Tibial nerve (tissue), 4 donors: ENCODE results near the gene FER1L5.

Experiments used
- CTCF ChIP-seq, 5 experiments: fragments of 200-600 bp in 3 of 5; fragments of 450-650 bp in 2 of 5; sonication (generic) in 3 of 5; IDR thresholded peaks; one replicate each; pipeline ENCODE4 v1.5.1; 2016 to 2019; ENCODE audit warnings: antibody characterized with exemption in 5 of 5, mild to moderate bottlenecking in 3 of 5, moderate library complexity in 2 of 5
- EP300 ChIP-seq, 2 donors: sonication (generic); formaldehyde crosslinking; IDR thresholded peaks; one replicate each; pipeline ENCODE4 v1.6.1; 2017; ENCODE audit warnings: antibody characterized with exemption in 2 of 2, mild to moderate bottlenecking in 1 of 2
- POLR2A ChIP-seq, 2 donors: fragments of 450-650 bp; IDR thresholded peaks; one replicate each; pipeline ENCODE4 v1.6.1; 2017; ENCODE audit warnings: antibody characterized with exemption in 2 of 2, mild to moderate bottlenecking in 2 of 2, moderate library complexity in 2 of 2

GRCh38 chr2:96729748-96730147 lies 87.2 kb downstream of the FER1L5 start:
- no peak for TF ChIP-seq CTCF (IDR thresholded peaks at IDR 0.05)
- no peak for TF ChIP-seq POLR2A (IDR thresholded peaks at IDR 0.05)
- no peak for TF ChIP-seq EP300 (IDR thresholded peaks at IDR 0.05)
